Common myeloid progenitor, CD34-positive (primary cell): Measurements from ENCODE around the gene SIGLEC15.

Source experiments
- CTCF ChIA-PET: fragments of 350-600 bp; sonication (Branson Sonifier 250); formaldehyde crosslinking; loops from one replicate; lab custom pipeline; 2021; ENCODE audit warnings: antibody characterized with exemption; lab: Charles Lee
- POLR2A ChIA-PET: fragments of 350-600 bp; sonication (Branson Sonifier 250); formaldehyde crosslinking; loops from one replicate; lab custom pipeline; 2021; ENCODE audit warnings: antibody characterized with exemption; lab: Charles Lee
- DNase-seq, 3 donors: peaks; one replicate each; pipeline versions ENCODE4 v3.0.0 to v3.0.0-alpha.2; 2013
- H3K27ac ChIP-seq, 2 experiments: 1 replicate in 1 of 2; 2 replicates in 1 of 2; pipeline ENCODE4 v1.7.0; 2013; ENCODE audit warnings: inconsistent platforms in 2 of 2, low read length in 2 of 2, mild to moderate bottlenecking in 2 of 2, low read depth in 1 of 2, moderate library complexity in 1 of 2; ENCODE audit not compliant: severe bottlenecking in 2 of 2, insufficient read depth in 1 of 2, poor library complexity in 1 of 2
- H3K27me3 ChIP-seq, 5 experiments: replicated peaks in 2 of 5; 1 replicate in 3 of 5; 2 replicates in 2 of 5; pipeline versions ENCODE4 v1.6.1 to v1.7.0; 2013; ENCODE audit warnings: low read length in 4 of 5, mild to moderate bottlenecking in 2 of 5, moderate library complexity in 2 of 5, inconsistent platforms in 1 of 5; ENCODE audit not compliant: insufficient read depth in 5 of 5, control insufficient read depth in 4 of 5
- H3K36me3 ChIP-seq, 4 experiments: 1 replicate in 2 of 4; 2 replicates in 2 of 4; pipeline versions ENCODE4 v1.6.1 to v1.7.0; 2013; ENCODE audit warnings: low read length in 3 of 4, control low read depth in 1 of 4, mild to moderate bottlenecking in 1 of 4; ENCODE audit not compliant: control insufficient read depth in 4 of 4, insufficient read depth in 4 of 4
- H3K4me1 ChIP-seq, 4 experiments: 1 replicate in 3 of 4; 2 replicates in 1 of 4; pipeline versions ENCODE4 v1.6.1 to v1.7.1; 2013; ENCODE audit warnings: low read length in 3 of 4, mild to moderate bottlenecking in 3 of 4, control low read depth in 1 of 4, inconsistent platforms in 1 of 4, moderate library complexity in 1 of 4; ENCODE audit not compliant: control insufficient read depth in 4 of 4, insufficient read depth in 4 of 4; ENCODE audit errors: control extremely low read depth in 1 of 4
- H3K4me3 ChIP-seq, 7 experiments: 1 replicate in 4 of 7; 2 replicates in 3 of 7; pipeline versions ENCODE4 v1.5.1 to v1.7.0; 2013; ENCODE audit warnings: mild to moderate bottlenecking in 7 of 7, low read length in 6 of 7, moderate library complexity in 6 of 7, inconsistent platforms in 2 of 7, low read depth in 2 of 7, control low read depth in 1 of 7; ENCODE audit not compliant: insufficient read depth in 4 of 7, control insufficient read depth in 1 of 7; ENCODE audit errors: extremely low read depth in 1 of 7
- H3K9me3 ChIP-seq, 5 experiments: 1 replicate in 4 of 5; 2 replicates in 1 of 5; pipeline versions ENCODE4 v1.6.1 to v1.7.1; 2013; ENCODE audit warnings: low read length in 4 of 5, mild to moderate bottlenecking in 2 of 5, inconsistent platforms in 1 of 5, low read depth in 1 of 5, moderate library complexity in 1 of 5; ENCODE audit not compliant: control insufficient read depth in 4 of 5, insufficient read depth in 2 of 5; ENCODE audit errors: control extremely low read depth in 1 of 5
- WGBS: methylation state at CpG from one replicate; pipeline ENCODE4 v1.1.5; 2013; ENCODE audit not compliant: insufficient coverage; 5-methylcytosine and 5-hydroxymethylcytosine counted together

The SIGLEC15 gene

GRCh38 chr18:45880876-45881558, 55.5 kb downstream of the SIGLEC15 start:
- DNase-seq, result no peak
- 83% methylated on average over 1 of the region's 3 CpGs for WGBS
- H3K4me3 ChIP-seq, result no peak overlapping the region
- no peaks in the 10 kb centered on the region for H3K27me3 ChIP-seq
- peaks cover 0 to 3% (median 0%) of the 10 kb centered on the region in 4 experiments for H3K4me1 ChIP-seq
- CTCF ChIA-PET, result interaction anchor here (0.7 to 12.8 kb wide), 21 partner anchors 9 to 218 kb away, joined by 3 to 176 read pairs (median 6); no protein-coding TSS in a partner anchor
- POLR2A ChIA-PET, result no interaction called here
- peaks cover 15 to 63% (median 47%) of the 10 kb centered on the region in 4 experiments for H3K36me3 ChIP-seq
- no peak overlapping the region for H3K27ac ChIP-seq
- peaks cover 0 to 2% (median 0%) of the 10 kb centered on the region in 5 experiments for H3K9me3 ChIP-seq

- DNase-seq, result no peak
- ChIA-PET POLR2A (no interaction called here), CTCF (interaction anchor here (1.1 kb wide), 1 partner anchor 26 kb away, joined by 3 read pairs; no protein-coding TSS in a partner anchor)
- 100% methylated on average over 1 of the region's 5 CpGs for WGBS
- peaks cover 0 to 7% (median 3%) of the 10 kb centered on the region in 4 experiments for H3K4me1 ChIP-seq
- H3K27ac ChIP-seq, result no peak overlapping the region
- no peaks in the 10 kb centered on the region for H3K27me3 ChIP-seq
- H3K9me3 ChIP-seq, result no peaks in the 10 kb centered on the region
- peaks cover 16 to 59% (median 23%) of the 10 kb centered on the region in 4 experiments for H3K36me3 ChIP-seq
- no peak overlapping the region for H3K4me3 ChIP-seq
Measured at GRCh38 chr18:45887585-45887984, 62.1 kb downstream of the SIGLEC15 start.

- Histone ChIP-seq H3K9me3 (no peaks in the 10 kb centered on the region), H3K4me1 (peaks cover 0 to 7% (median 3%) of the 10 kb centered on the region in 4 experiments), H3K4me3 (no peak overlapping the region), H3K27ac (no peak overlapping the region), H3K27me3 (no peaks in the 10 kb centered on the region), H3K36me3 (peaks cover 16 to 56% (median 22%) of the 10 kb centered on the region in 4 experiments)
- 80% methylated on average over 1 of the region's 3 CpGs for WGBS
- peak in 2 of 3 donors; percentile 21 to 40 for DNase-seq
- POLR2A ChIA-PET, result no interaction called here
- CTCF ChIA-PET, result interaction anchor here (1.2 to 2.1 kb wide), 2 partner anchors 9 to 11 kb away, joined by 3 to 8 read pairs; no protein-coding TSS in a partner anchor
Measured at GRCh38 chr18:45889419-45890064, 64.1 kb downstream of the SIGLEC15 start.

DNA sequence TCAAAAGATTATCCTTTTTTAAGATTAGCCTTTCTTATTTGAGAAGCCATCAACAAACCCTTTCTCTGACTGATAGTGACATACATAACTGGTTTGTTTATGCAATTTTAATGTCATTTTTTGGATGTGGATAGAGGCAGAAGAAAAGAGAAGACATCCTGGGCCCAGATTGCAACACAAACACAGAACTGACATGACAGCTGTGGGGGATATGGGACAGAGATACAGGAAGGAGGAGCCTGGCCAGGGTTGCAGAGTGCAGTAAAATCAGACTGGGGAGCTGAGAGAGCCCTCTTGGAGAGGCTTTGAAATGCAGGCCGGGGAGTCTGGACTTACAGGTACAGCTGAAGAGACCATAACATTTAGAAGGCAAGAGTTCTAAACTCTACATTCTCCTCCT, 65.1 kb downstream of the SIGLEC15 start:
- DNase-seq, result no peak
- POLR2A ChIA-PET, result interaction anchor here (0.6 kb wide), 1 partner anchor 200 kb away, joined by 3 read pairs; no protein-coding TSS in a partner anchor
- Histone ChIP-seq H3K36me3 (peaks cover 17 to 60% (median 23%) of the 10 kb centered on the region in 4 experiments), H3K4me1 (peaks cover 0 to 7% (median 3%) of the 10 kb centered on the region in 4 experiments), H3K27me3 (no peaks in the 10 kb centered on the region), H3K9me3 (no peaks in the 10 kb centered on the region), H3K4me3 (no peak overlapping the region), H3K27ac (no peak overlapping the region)
- CTCF ChIA-PET, result interaction anchor here (1.2 to 2.1 kb wide), 2 partner anchors 10 kb away, joined by 3 to 8 read pairs; no protein-coding TSS in a partner anchor
- no CpG with 5 or more reads among the region's 1 CpG for WGBS

DNA sequence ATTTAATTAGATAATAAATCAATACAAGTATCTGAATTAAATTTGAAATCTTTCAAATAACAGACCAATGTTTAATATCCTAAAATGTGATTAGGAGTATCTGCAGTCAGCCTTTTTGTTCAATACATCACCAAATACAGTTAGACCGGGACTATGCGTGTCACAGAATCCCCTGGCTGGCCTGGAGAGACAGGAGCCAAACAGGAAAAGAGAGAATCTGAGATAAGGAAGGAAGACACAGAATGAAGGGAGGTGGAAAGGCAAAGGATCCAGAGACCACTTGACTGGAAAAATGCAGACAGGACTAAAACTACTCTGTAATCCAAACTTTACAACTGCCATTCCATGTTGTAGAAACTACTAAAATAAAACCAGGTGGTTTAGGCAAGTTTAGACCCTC, 66.3 kb downstream of the SIGLEC15 start:
- WGBS, result no CpG with 5 or more reads among the region's 2 CpGs
- CTCF ChIA-PET, result interaction anchor here (2.1 to 2.5 kb wide), 2 partner anchors 9 to 12 kb away, joined by 8 to 15 read pairs; no protein-coding TSS in a partner anchor
- H3K27ac ChIP-seq, result no peak overlapping the region
- no peaks in the 10 kb centered on the region for H3K27me3 ChIP-seq
- no peak for DNase-seq
- POLR2A ChIA-PET, result no interaction called here
- peaks cover 0 to 7% (median 3%) of the 10 kb centered on the region in 4 experiments for H3K4me1 ChIP-seq
- peaks cover 21 to 55% (median 28%) of the 10 kb centered on the region in 4 experiments for H3K36me3 ChIP-seq
- H3K9me3 ChIP-seq, result no peaks in the 10 kb centered on the region
- no peak overlapping the region for H3K4me3 ChIP-seq
